T-cell (primary cell): ENCODE results near the gene ZNF554. TPM values are rescaled to one million over a fixed set of nuclear protein-coding genes. Genes with fewer than 3 reads are reported as not detected.

Experiments
- ATAC-seq, 4 experiments: fragments of 200-7000 bp in 3 of 4; fragments of 150-1000 bp in 1 of 4; cut with Tn5 transposase; replicated peaks in 1 of 4; 1 replicate in 3 of 4; 2 replicates in 1 of 4; pipeline ENCODE4 v1.10.0; 2021; ENCODE audit warnings: moderate library complexity in 3 of 4, mild to moderate bottlenecking in 2 of 4, moderate number of reproducible peaks in 1 of 4
- CTCF ChIA-PET, 2 donors: fragments of 300-600 bp; sonication (Branson Sonifier 250); formaldehyde crosslinking; loops; one replicate each; lab custom pipeline; 2022; ENCODE audit warnings: antibody characterized with exemption in 2 of 2; lab: Charles Lee
- POLR2A ChIA-PET, 2 donors: fragments of 300-600 bp; sonication (Branson Sonifier 250); formaldehyde crosslinking; loops; one replicate each; lab custom pipeline; 2022; ENCODE audit warnings: antibody characterized with exemption in 2 of 2; lab: Charles Lee
- DNase-seq, 35 experiments: peaks; one replicate each; pipeline versions ENCODE4 v3.0.0 to v3.0.0-alpha.2; 2013 to 2023
- H3K27ac ChIP-seq: one replicate; pipeline ENCODE4 v1.5.1; 2013; ENCODE audit warnings: low read length
- H3K27me3 ChIP-seq, 2 experiments: replicated peaks in 1 of 2; 1 replicate in 1 of 2; 2 replicates in 1 of 2; pipeline versions ENCODE4 v1.6.1 to v1.7.0; 2013; ENCODE audit warnings: low read length in 1 of 2, mixed read lengths in 1 of 2; ENCODE audit not compliant: control insufficient read depth in 2 of 2, insufficient read depth in 2 of 2; ENCODE audit errors: extremely low read depth in 1 of 2
- H3K36me3 ChIP-seq, 2 donors: 1 replicate in 1 of 2; 2 replicates in 1 of 2; pipeline versions ENCODE4 v1.6.1 to v1.7.0; 2013; ENCODE audit warnings: low read length in 1 of 2; ENCODE audit not compliant: control insufficient read depth in 2 of 2, insufficient read depth in 1 of 2; ENCODE audit errors: extremely low read depth in 1 of 2
- H3K4me1 ChIP-seq, 2 experiments: 1 replicate in 1 of 2; 2 replicates in 1 of 2; pipeline versions ENCODE4 v1.6.1 to v1.7.0; 2013; ENCODE audit warnings: low read length in 2 of 2, mixed read lengths in 1 of 2; ENCODE audit not compliant: insufficient read depth in 2 of 2, control insufficient read depth in 1 of 2; ENCODE audit errors: extremely low read depth in 1 of 2
- H3K4me3 ChIP-seq, 2 donors: 1 replicate in 1 of 2; 2 replicates in 1 of 2; pipeline versions ENCODE4 v1.5.1 to v1.7.0; 2013; ENCODE audit warnings: mild to moderate bottlenecking in 2 of 2, low read length in 1 of 2, moderate library complexity in 1 of 2; ENCODE audit not compliant: control insufficient read depth in 1 of 2; ENCODE audit errors: extremely low read depth in 1 of 2
- H3K9me3 ChIP-seq: 2 replicates; pipeline ENCODE4 v1.7.0; 2013
- H3K27ac Mint-ChIP-seq, 2 donors: one replicate each; pipeline ENCODE4 v1.8.0; 2020 to 2021; ENCODE audit warnings: mild to moderate bottlenecking in 2 of 2, mixed read lengths in 2 of 2
- H3K27me3 Mint-ChIP-seq, 2 donors: one replicate each; pipeline ENCODE4 v1.8.0; 2021 to 2022; ENCODE audit warnings: mixed read lengths in 2 of 2
- H3K36me3 Mint-ChIP-seq: one replicate; pipeline ENCODE4 v1.8.0; 2021; ENCODE audit warnings: mixed read lengths
- H3K4me1 Mint-ChIP-seq, 3 donors: one replicate each; pipeline ENCODE4 v1.8.0; 2020 to 2022; ENCODE audit warnings: mixed read lengths in 3 of 3, mild to moderate bottlenecking in 1 of 3
- H3K4me3 Mint-ChIP-seq, 3 donors: one replicate each; pipeline ENCODE4 v1.8.0; 2020 to 2022; ENCODE audit warnings: mild to moderate bottlenecking in 3 of 3, mixed read lengths in 3 of 3, moderate library complexity in 3 of 3
- H3K9me3 Mint-ChIP-seq, 3 donors: one replicate each; pipeline ENCODE4 v1.8.0; 2020 to 2022; ENCODE audit warnings: mixed read lengths in 3 of 3
- WGBS: methylation state at CpG from one replicate; pipeline ENCODE4 v1.1.5; 2013; ENCODE audit warnings: missing lambda C conversion rate; ENCODE audit not compliant: insufficient coverage; 5-methylcytosine and 5-hydroxymethylcytosine counted together
- total RNA-seq, 35 experiments: library from RNA in 6 of 35; stranded (reverse) in 6 of 35; fragments of 120-200 nt in 1 of 35; gene quantifications; one replicate each; pipeline versions ENCODE4 v1.2.1 to v1.2.4 and lab custom pipeline; 2013 to 2026

The ZNF554 gene
- total RNA-seq, 5 donors from 2014 or later (not counting 1 experiment from before 2014, with no cell fraction given), result 5.5 to 9.0 (median 7.5) TPM

DNA sequence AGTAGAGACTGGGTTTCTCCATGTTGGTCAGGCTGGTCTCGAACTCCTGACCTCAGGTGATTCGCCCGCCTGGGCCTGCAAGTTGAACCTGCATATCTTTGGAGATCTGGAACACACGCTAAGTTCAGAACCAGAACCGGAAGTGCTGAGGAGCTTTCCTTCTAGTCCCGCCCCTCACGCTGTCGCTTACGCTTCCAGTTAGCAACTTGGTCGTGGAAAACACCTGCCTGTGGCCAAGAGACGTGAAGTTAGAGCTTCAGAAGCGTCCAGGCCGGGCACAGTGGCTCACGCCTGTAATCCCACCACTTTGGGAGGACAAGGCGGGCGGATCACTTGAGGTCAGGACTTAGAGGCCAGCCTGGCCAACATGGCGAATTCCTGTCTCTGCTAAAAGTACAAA, 66.1 kb downstream of the ZNF554 start:
- Histone ChIP-seq H3K27ac (no peak overlapping the region), H3K9me3 (no peaks in the 10 kb centered on the region), H3K4me1 (peaks cover 0 to 13% of the 10 kb centered on the region in 2 experiments), H3K4me3 (no peak overlapping the region), H3K27me3 (peaks cover 0 to 9% of the 10 kb centered on the region in 2 experiments), H3K36me3 (no peaks in the 10 kb centered on the region)
- Mint-ChIP-seq H3K4me1 (peaks cover 5 to 10% (median 7%) of the 10 kb centered on the region in 3 donors), H3K9me3 (no peaks in the 10 kb centered on the region), H3K4me3 (no peak overlapping the region), H3K27ac (no peak overlapping the region), H3K36me3 (no peaks in the 10 kb centered on the region), H3K27me3 (no peaks in the 10 kb centered on the region)
- no peak for ATAC-seq
- ChIA-PET CTCF (no interaction called here), POLR2A (no interaction called here)
- no peak for DNase-seq
- WGBS, result 85% methylated on average over 17 of the region's 17 CpGs

Other genes starting within 250 kb of the ZNF554 start
- 1 to 10 TPM; 4.5 to 7.2 (median 5.7) TPM for gene GNG7, start 117.2 kb upstream of the ZNF554 start, total RNA-seq
- gene DIRAS1, start 98.5 kb upstream of the ZNF554 start, total RNA-seq, result under 1 TPM; 0.53 to 0.70 (median 0.60) TPM
- gene SLC39A3, start 79.9 kb upstream of the ZNF554 start, total RNA-seq, result 10 to 100 TPM; 13.2 to 24.5 (median 19.6) TPM
- 10 to 100 TPM; 28.9 to 42.5 (median 36.7) TPM for gene SGTA, start 36.6 kb upstream of the ZNF554 start, total RNA-seq
- gene THOP1, start 34.4 kb upstream of the ZNF554 start, total RNA-seq, result 10 to 100 TPM; 30.8 to 46.6 (median 41.9) TPM
- gene ZNF555, start 21.6 kb downstream of the ZNF554 start, total RNA-seq, result 10 to 100 TPM in 1 of 5 donors, 1 to 10 TPM in 4; 3.7 to 10.9 (median 6.7) TPM
- not detected for gene ZNF556, start 47.5 kb downstream of the ZNF554 start, total RNA-seq
- 1 to 10 TPM; 2.7 to 6.0 (median 3.7) TPM for gene ZNF57, start 81.1 kb downstream of the ZNF554 start, total RNA-seq
- 1 to 10 TPM; 4.1 to 6.5 (median 4.8) TPM for gene ZNF77, start 125.1 kb downstream of the ZNF554 start, total RNA-seq
- gene TLE6, start 157.7 kb downstream of the ZNF554 start, total RNA-seq, result under 1 TPM in 3 of 5 donors, not detected in 2; 0.36 to 0.61 (median 0.50) TPM
- 10 to 100 TPM; 16.7 to 29.7 (median 21.5) TPM for gene TLE2, start 209.4 kb downstream of the ZNF554 start, total RNA-seq
- gene TLE5, start 242.6 kb downstream of the ZNF554 start, total RNA-seq, result 1,000 to 10,000 TPM in 3 of 5 donors, 100 to 1,000 TPM in 2; 777 to 1,202 (median 1,047) TPM